ENCODE measurements around the gene BCL2L11. TPM values are rescaled to one million over a fixed set of nuclear protein-coding genes. Genes with fewer than 3 reads are reported as not detected.

BCL2L11 gene
- total RNA-seq, 1 donor from 2014 or later: 90.1 TPM

GRCh38 chr2:111111101-111111755 is 9.5 kb upstream of the BCL2L11 start:
- intact Hi-C loops (cut with DNase I): loop anchor here (10.0 kb wide), 1 partner anchor 554 kb away; no protein-coding TSS in a partner anchor
- DNase-seq (ENCODE audit: extremely low spot score in 2 of 2): no peak
- Histone ChIP-seq H3K9me3 (no peaks in the 10 kb centered on the region), H3K27ac (no peak overlapping the region), H3K27me3 (no peaks in the 10 kb centered on the region), H3K36me3 (no peaks in the 10 kb centered on the region), H3K4me1 (no peaks in the 10 kb centered on the region), H3K4me3 (no peak overlapping the region)
- TF ChIP-seq POLR2A (IDR thresholded peaks at IDR 0.05) (no peak), POLR2AphosphoS5 (IDR thresholded peaks at IDR 0.05; ENCODE audit: insufficient read depth in 1 of 2, low read depth in 1 of 2) (no peak)

GRCh38 chr2:111113838-111114237 is 6.9 kb upstream of the BCL2L11 start:
- Histone ChIP-seq H3K27me3 (no peaks in the 10 kb centered on the region), H3K27ac (no peak overlapping the region), H3K36me3 (no peaks in the 10 kb centered on the region), H3K4me1 (peaks cover 18% of the 10 kb centered on the region), H3K4me3 (no peak overlapping the region), H3K9me3 (no peaks in the 10 kb centered on the region)
- DNase-seq (ENCODE audit: extremely low spot score in 2 of 2): no peak
- intact Hi-C loops (cut with DNase I): loop anchor here (10.0 kb wide), 1 partner anchor 551 kb away; no protein-coding TSS in a partner anchor
- TF ChIP-seq POLR2AphosphoS5 (IDR thresholded peaks at IDR 0.05; ENCODE audit: insufficient read depth in 1 of 2, low read depth in 1 of 2) (no peak), POLR2A (IDR thresholded peaks at IDR 0.05) (no peak)
- TF ChIP-seq, protein P1, sequence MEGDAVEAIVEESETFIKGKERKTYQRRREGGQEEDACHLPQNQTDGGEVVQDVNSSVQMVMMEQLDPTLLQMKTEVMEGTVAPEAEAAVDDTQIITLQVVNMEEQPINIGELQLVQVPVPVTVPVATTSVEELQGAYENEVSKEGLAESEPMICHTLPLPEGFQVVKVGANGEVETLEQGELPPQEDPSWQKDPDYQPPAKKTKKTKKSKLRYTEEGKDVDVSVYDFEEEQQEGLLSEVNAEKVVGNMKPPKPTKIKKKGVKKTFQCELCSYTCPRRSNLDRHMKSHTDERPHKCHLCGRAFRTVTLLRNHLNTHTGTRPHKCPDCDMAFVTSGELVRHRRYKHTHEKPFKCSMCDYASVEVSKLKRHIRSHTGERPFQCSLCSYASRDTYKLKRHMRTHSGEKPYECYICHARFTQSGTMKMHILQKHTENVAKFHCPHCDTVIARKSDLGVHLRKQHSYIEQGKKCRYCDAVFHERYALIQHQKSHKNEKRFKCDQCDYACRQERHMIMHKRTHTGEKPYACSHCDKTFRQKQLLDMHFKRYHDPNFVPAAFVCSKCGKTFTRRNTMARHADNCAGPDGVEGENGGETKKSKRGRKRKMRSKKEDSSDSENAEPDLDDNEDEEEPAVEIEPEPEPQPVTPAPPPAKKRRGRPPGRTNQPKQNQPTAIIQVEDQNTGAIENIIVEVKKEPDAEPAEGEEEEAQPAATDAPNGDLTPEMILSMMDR (IDR thresholded peaks at IDR 0.05): no peak

DNA sequence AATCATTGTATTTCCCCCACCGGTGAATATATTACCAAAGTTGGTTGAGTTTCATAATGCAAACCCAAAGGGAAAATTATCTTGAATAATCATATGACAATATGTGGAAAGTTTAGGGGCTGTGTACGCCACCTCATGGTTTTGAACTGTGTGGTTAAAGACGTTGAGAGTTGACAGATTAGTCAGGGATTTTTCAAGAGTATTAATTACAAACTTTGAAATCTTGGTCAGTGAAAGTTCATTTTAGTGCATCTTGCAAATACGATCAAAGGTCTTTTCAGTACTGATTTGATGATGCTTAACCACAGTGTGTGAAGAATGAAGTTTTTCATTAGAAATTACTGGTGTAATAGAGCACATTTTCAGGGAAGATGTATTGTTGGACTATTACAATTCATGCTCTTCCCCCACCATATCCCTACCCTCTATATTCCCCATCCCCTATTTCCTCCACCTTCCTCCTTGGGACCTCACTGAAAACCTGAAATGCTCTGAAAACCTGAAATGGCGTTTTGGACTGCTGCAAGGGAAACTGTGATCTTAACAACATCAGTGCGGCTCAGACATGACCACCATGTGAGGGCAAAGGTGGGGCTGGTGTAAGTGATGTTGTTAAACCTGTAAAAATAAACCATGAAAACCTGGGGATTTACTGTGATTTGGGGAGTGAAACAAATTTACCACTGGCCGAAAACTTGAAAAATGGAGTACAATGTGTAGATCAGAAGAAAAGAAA is 4.5 kb upstream of the BCL2L11 start:
- no peak overlapping the region for H3K4me3 ChIP-seq
- TF ChIP-seq POLR2A (IDR thresholded peaks at IDR 0.05) (no peak), POLR2AphosphoS5 (IDR thresholded peaks at IDR 0.05; ENCODE audit: insufficient read depth in 1 of 2, low read depth in 1 of 2) (no peak)
- TF ChIP-seq, protein P1 (IDR thresholded peaks at IDR 0.05): no peak
- no peak for DNase-seq (ENCODE audit: extremely low spot score in 2 of 2)
- no peak overlapping the region for H3K27ac ChIP-seq
- no peaks in the 10 kb centered on the region for H3K36me3 ChIP-seq
- no peaks in the 10 kb centered on the region for H3K27me3 ChIP-seq
- intact Hi-C loops (cut with DNase I): loop anchor here (10.0 kb wide), 1 partner anchor 549 kb away; no protein-coding TSS in a partner anchor
- H3K9me3 ChIP-seq: no peaks in the 10 kb centered on the region
- H3K4me1 ChIP-seq: peaks cover 36% of the 10 kb centered on the region

DNA sequence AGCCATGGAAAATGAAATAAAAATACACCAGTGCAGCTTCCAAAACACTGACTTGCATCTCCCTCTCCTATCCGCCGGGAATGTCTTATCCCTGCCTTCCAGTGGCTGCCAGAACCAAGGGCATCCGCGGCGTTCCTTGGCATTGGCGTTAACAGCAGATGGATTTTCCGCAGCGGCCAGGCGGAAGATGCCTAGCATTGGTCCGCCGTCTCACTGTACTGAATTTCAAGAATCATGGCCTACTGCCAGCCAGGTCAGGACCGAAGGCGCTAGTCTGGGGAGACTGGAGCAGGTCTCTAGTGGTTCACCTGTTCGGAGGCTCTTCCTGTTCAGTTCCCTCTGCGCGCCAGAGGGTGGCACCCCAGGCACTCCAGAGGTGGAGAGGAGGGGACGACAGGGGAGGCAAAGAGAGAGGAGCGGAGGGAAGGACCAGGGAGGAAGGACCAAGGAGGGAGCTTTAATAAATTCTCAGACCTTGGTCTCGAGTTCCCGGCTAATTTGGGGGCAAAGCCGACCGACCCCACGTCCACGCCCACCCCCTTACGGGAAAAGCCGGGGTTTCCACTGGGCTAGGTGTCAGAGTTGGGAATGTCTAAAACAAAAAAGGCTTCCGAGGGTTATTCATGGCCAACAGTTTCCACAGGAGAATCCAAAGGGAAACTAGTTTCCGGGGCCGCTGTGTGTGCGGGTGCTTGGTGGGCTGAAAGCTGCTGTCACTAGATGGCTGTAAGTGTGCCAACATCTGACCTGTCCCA is 3.7 kb upstream of the BCL2L11 start:
- intact Hi-C loops (cut with DNase I): loop anchor here (10.0 kb wide), 1 partner anchor 548 kb away; no protein-coding TSS in a partner anchor
- H3K4me1 ChIP-seq: peaks cover 44% of the 10 kb centered on the region
- H3K9me3 ChIP-seq: no peaks in the 10 kb centered on the region

More for the DNA sequence above, 3.7 kb upstream of the BCL2L11 start:
- Histone ChIP-seq H3K36me3 (no peaks in the 10 kb centered on the region), H3K27ac (peak overlapping the region; percentile 57), H3K4me3 (peak overlapping the region; percentile 42 to 88), H3K27me3 (no peaks in the 10 kb centered on the region)
- no peak for DNase-seq (ENCODE audit: extremely low spot score in 2 of 2)
- TF ChIP-seq POLR2AphosphoS5 (IDR thresholded peaks at IDR 0.05; ENCODE audit: insufficient read depth in 1 of 2, low read depth in 1 of 2): no peak
- TF ChIP-seq, protein P1 (IDR thresholded peaks at IDR 0.05): peak; percentile 62 to 94 (median 84)
- no peak for TF ChIP-seq POLR2A (IDR thresholded peaks at IDR 0.05)

Measured in vagina (tissue), 2 donors.